Neuron (in vitro differentiated cells): ENCODE measurements around the gene EPHA6.

ENCODE experiments used
- H2AFZ ChIP-seq: one replicate; pipeline ENCODE4 v1.6.1; 2013; ENCODE audit warnings: low read depth, mild to moderate bottlenecking, inconsistent platforms, low read length, moderate library complexity
- H3K27me3 ChIP-seq: one replicate; pipeline ENCODE4 v1.6.1; 2013; ENCODE audit warnings: low read length; ENCODE audit not compliant: insufficient read depth
- H3K36me3 ChIP-seq: one replicate; pipeline ENCODE4 v1.6.1; 2013; ENCODE audit warnings: low read length; ENCODE audit not compliant: insufficient read depth
- H3K4me1 ChIP-seq: one replicate; pipeline ENCODE4 v1.6.1; 2013; ENCODE audit warnings: low read length; ENCODE audit not compliant: insufficient read depth
- H3K4me3 ChIP-seq: 2 replicates; pipeline ENCODE4 v1.5.1; 2013; ENCODE audit warnings: mild to moderate bottlenecking, low read length, moderate library complexity
- H3K9me3 ChIP-seq: one replicate; pipeline ENCODE4 v1.6.1; 2013; ENCODE audit warnings: low read length

The EPHA6 gene

DNA sequence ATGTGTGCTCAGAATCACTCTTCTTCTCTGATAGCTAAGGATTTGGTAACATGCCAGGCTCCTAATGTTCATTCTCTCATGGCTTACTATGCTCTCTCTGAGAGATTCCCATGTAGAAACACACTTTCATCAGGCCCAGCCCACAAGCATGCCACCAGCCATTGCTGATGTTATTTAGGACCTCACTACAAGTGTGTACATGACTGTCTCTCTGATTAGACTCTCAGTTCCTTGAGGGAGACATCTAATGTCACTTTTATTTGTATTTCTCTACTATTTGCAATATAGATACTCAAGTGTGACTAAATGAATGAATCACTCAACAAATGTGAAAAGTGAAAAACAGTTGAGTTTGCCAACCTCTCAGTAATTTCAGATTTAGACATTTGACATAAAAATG, 865.8 kb downstream of the EPHA6 start:
- Histone ChIP-seq H2AFZ (no peak overlapping the region), H3K27me3 (no peaks in the 10 kb centered on the region), H3K4me1 (no peaks in the 10 kb centered on the region), H3K9me3 (no peaks in the 10 kb centered on the region), H3K36me3 (no peaks in the 10 kb centered on the region), H3K4me3 (no peak overlapping the region)

DNA sequence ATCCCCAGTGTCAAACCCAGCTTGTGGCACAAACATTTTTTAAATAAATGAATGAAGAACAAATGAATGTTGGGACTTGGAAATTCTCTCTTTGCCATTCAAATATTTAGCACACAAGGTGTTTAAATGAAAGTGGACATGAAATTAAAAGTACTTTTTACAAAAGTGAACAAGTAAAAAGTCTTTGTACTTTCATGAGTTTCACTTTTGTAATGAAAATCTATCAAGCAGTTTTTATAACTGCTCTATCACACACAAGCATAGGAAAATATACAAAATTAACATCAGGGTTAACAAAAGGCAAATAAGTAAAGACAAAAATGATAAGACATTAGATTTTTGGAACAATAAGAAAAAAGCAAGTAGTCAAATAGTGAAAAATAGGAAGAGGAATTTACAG, 866.3 kb downstream of the EPHA6 start:
- H3K36me3 ChIP-seq: no peaks in the 10 kb centered on the region

DNA sequence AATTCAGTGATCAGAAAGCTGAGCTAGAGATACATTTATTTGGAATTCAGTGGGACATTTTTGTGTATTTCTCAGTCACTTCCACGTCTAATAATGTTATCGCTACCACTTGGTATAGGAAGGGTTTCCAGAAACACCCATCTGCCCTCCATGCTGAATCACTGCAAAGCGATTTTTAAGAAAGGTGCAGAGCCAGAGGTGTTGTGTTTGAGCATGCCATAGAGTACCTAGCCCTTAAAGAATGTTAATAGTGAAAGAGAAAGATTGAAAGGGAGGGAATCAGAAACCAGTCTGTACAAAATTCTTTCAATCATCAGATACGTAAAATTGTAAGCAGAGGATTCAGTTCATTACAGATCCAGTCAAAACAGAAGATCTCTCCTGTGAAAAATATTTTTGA, 870.1 kb downstream of the EPHA6 start:
- no peaks in the 10 kb centered on the region for H3K9me3 ChIP-seq
- no peak overlapping the region for H3K4me3 ChIP-seq
- H2AFZ ChIP-seq: no peak overlapping the region
- no peaks in the 10 kb centered on the region for H3K27me3 ChIP-seq
- H3K36me3 ChIP-seq: no peaks in the 10 kb centered on the region
- no peaks in the 10 kb centered on the region for H3K4me1 ChIP-seq

More for the DNA sequence above, 866.3 kb downstream of the EPHA6 start:
- H3K9me3 ChIP-seq: no peaks in the 10 kb centered on the region
- no peak overlapping the region for H2AFZ ChIP-seq
- H3K4me3 ChIP-seq: no peak overlapping the region
- no peaks in the 10 kb centered on the region for H3K27me3 ChIP-seq
- H3K4me1 ChIP-seq: no peaks in the 10 kb centered on the region

DNA sequence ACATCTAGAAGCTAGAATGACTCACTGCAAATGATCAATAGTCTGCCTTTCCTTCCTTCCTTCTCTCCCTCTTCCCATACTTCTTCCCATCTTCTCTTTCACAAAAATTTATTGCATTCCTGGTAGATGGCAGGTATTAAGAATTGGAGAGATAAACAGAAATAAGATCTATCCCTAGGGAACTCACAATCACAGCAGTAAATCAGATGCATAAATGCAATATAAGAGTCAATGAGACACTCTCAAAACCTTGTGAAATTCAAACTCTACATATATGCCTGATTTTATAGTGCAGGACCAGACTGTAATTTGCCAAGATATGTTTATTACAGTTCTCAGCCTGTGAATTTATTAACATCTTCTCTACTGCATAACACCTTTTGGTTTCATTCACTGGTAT, 871.9 kb downstream of the EPHA6 start:
- Histone ChIP-seq H3K4me1 (no peaks in the 10 kb centered on the region), H3K27me3 (no peaks in the 10 kb centered on the region), H2AFZ (no peak overlapping the region), H3K9me3 (no peaks in the 10 kb centered on the region), H3K4me3 (no peak overlapping the region), H3K36me3 (no peaks in the 10 kb centered on the region)

DNA sequence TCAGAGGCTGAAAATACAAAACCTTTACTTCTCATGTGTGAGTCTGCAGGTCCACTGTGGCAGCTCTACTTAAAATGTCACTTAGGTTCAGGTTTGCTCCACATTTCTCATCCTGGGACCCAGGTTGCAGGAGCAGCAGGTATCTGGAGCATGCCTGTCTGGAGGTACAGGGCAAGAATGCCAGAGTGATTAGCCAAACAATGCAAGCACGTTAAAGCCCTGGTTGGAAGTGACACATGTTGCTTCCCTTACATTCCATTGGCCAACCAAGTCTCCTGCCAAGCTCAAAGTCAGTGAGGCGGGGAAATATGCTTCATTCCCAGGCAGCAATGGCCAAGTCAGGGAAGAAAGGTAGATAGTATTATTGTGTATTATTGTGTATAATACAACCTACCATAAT, 873.3 kb downstream of the EPHA6 start:
- H3K27me3 ChIP-seq: no peaks in the 10 kb centered on the region
- H3K4me1 ChIP-seq: no peaks in the 10 kb centered on the region
- H2AFZ ChIP-seq: no peak overlapping the region
- no peaks in the 10 kb centered on the region for H3K9me3 ChIP-seq
- H3K36me3 ChIP-seq: no peaks in the 10 kb centered on the region
- no peak overlapping the region for H3K4me3 ChIP-seq

DNA sequence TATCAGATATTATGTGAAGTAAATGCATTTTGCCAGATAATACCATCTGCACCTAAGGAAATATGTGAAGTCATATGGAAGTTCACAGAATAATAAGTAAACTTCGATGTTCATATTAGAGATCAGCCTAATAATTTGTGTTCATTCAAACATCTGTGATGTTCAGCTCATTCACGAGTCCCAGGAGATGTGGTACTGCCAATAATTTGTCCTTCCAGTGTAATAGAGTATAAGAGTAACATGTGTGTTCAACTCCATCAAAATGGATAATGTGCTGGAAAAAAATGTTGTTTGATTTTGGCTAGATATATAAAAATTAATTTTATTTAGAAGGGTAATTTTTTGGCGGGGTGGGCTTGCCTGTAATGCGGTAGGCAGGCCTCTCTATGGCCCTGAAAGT, 874.7 kb downstream of the EPHA6 start:
- Histone ChIP-seq H3K4me3 (no peak overlapping the region), H3K36me3 (no peaks in the 10 kb centered on the region), H3K4me1 (no peaks in the 10 kb centered on the region), H3K9me3 (no peaks in the 10 kb centered on the region), H2AFZ (no peak overlapping the region), H3K27me3 (no peaks in the 10 kb centered on the region)

DNA sequence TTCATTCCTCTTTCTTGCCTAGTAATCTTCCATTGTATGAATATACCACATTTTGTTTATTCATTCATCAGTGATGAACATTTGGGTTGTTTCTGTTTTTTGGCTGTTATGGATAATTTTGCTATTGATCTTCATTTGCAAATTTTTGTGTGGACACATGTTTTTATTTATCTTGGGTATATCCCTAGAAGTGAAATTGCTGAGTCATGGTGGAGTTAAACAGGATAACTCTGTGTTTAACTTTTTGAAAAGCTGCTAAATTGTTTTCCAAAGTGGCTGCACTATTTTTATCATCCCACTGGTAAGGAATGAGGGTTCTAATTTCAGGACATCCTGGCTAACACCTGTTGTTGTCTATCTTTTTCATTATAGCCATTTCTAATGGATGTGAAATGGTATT, 875.6 kb downstream of the EPHA6 start:
- Histone ChIP-seq H3K36me3 (no peaks in the 10 kb centered on the region), H2AFZ (no peak overlapping the region), H3K9me3 (no peaks in the 10 kb centered on the region), H3K4me3 (no peak overlapping the region), H3K4me1 (no peaks in the 10 kb centered on the region), H3K27me3 (no peaks in the 10 kb centered on the region)

DNA sequence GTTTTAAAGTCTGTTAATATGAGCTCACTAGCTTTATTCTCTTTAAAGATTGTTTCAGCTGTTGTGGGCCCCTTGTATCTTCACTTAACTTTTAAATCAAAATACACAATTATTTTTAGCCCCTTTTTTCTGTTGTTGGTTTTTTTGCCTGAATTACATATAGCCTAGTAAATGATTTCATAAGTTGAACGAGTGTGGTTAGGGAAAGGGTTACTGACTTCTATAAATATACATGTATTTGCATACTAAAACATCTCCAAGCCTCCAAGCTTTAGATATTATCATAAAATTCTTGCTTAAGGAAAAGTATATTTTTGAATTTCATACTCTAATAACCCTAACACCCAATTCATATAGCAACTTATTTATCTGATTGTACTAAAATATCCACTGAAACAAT, 877.0 kb downstream of the EPHA6 start:
- Histone ChIP-seq H3K4me3 (no peak overlapping the region), H2AFZ (no peak overlapping the region), H3K27me3 (no peaks in the 10 kb centered on the region), H3K9me3 (no peaks in the 10 kb centered on the region), H3K4me1 (no peaks in the 10 kb centered on the region), H3K36me3 (no peaks in the 10 kb centered on the region)

DNA sequence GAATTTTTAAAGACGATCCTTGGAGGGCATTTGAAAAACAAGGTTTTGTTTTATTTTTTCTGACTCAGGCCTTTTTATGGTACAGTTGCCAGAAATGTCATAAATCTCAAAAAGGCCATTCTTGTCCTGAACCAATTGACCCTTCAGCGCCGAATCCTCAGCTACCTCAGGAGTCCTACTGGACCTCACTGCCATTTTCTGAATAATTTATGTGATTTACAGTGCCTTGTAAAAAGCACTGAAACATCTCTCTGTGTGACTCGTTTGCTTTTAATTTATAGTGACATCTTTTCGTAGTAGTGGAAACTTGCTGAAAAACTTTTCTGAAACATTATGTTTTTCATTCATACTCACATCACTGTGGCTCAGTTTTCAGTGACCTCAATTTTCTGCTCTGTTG, 878.0 kb downstream of the EPHA6 start:
- Histone ChIP-seq H3K27me3 (no peaks in the 10 kb centered on the region), H2AFZ (no peak overlapping the region), H3K4me1 (no peaks in the 10 kb centered on the region), H3K9me3 (no peaks in the 10 kb centered on the region), H3K4me3 (no peak overlapping the region), H3K36me3 (no peaks in the 10 kb centered on the region)

DNA sequence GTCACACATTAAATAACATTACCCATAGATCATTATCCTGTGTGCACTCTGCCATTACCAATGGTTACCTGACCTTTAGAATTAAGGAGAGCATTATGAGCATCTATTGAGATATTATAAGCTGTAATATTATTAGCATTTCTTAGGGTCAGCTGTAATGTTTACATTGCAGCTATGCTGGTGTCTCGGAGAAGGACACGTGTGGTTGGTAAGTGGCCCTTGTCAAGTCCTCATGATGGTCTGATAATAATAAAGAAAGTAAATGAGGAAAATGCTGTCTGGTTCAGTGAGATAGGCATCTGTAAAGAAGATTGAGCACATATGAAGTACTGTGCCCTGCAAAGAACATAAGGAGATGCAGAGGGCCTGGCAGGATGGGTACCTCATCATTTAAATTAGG, 878.4 kb downstream of the EPHA6 start:
- Histone ChIP-seq H3K9me3 (no peaks in the 10 kb centered on the region), H2AFZ (no peak overlapping the region), H3K4me1 (no peaks in the 10 kb centered on the region), H3K27me3 (no peaks in the 10 kb centered on the region), H3K36me3 (no peaks in the 10 kb centered on the region), H3K4me3 (no peak overlapping the region)

DNA sequence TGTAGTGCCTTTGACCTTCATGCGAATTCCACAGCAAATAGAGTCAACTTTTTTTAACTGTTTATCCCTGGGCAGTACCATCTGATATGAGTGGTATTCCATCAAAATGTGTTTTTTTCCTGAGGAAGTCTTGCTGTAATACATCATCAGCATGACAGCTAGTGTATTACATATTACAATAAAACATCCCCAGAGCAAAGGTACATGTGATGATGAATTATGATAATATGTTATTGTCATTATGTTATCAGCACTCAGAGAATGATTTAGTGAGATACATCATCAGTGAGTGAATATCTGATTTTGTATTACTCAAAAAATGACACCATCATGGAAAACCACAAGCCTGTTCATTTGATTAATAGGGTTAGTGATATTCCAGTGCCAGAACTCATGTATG, 880.5 kb downstream of the EPHA6 start:
- no peaks in the 10 kb centered on the region for H3K36me3 ChIP-seq
- H3K9me3 ChIP-seq: no peaks in the 10 kb centered on the region

DNA sequence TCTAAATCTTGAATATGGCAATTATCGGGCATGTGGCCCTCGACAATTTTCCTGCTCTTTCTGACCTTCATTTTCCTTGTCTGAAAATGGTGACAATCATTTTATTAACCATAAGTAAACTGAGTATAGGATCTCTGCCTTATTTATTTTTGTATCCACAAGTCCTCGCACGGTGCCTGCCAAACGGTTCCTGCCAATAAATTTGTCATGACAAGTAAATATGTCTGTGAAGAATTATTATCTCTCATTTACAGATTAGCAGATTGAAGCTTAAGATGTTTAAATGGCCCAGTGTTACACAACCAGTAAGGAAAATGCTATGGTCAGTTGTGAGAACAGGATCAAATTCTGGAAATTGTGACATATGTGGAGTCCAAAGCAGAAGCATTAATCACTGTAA, 884.3 kb downstream of the EPHA6 start:
- H3K27me3 ChIP-seq: no peaks in the 10 kb centered on the region
- no peaks in the 10 kb centered on the region for H3K9me3 ChIP-seq
- no peaks in the 10 kb centered on the region for H3K4me1 ChIP-seq
- H3K36me3 ChIP-seq: no peaks in the 10 kb centered on the region
- no peak overlapping the region for H3K4me3 ChIP-seq
- no peak overlapping the region for H2AFZ ChIP-seq

More for the DNA sequence above, 880.5 kb downstream of the EPHA6 start:
- Histone ChIP-seq H3K4me1 (no peaks in the 10 kb centered on the region), H3K27me3 (no peaks in the 10 kb centered on the region), H3K4me3 (no peak overlapping the region), H2AFZ (no peak overlapping the region)

DNA sequence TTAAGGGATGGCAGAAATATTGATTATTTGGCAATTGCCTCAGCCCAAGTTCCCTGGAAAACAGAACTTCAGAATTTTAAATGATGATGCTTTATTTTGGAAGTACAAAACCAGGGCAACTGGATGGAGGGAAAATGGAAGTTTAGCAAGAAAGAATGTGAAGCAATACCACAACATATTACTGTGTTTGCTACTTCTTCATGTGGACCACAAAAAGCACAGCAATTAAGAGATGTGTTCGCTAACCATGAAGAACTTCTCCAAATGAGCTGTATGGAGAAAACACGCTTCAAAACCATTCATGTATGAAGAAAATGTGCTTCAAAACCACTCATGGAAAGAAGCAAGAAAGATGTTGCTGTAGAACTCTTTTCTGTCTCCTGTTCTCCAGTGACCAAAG, 885.5 kb downstream of the EPHA6 start:
- Histone ChIP-seq H3K36me3 (no peaks in the 10 kb centered on the region), H3K9me3 (no peaks in the 10 kb centered on the region), H2AFZ (no peak overlapping the region), H3K4me1 (no peaks in the 10 kb centered on the region), H3K27me3 (no peaks in the 10 kb centered on the region), H3K4me3 (no peak overlapping the region)

DNA sequence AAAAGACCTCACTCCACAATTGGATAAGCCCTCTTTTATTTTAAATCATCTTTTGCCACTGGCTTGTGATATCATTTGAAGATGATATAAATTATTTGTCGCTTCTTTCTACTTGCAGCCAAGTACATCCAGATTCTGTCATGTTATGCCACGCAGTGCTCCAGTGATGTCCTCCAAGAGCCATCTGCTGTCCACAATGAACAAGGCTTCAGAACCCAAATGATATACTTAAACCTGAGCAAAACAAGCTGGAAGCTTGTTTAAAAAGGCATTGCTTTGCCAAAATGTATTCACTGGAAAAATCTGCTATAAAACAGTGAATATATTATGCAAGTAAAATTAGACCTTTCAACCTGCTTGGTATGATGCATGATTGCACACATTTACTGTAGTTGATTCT, 891.4 kb downstream of the EPHA6 start:
- H2AFZ ChIP-seq: no peak overlapping the region
- H3K27me3 ChIP-seq: no peaks in the 10 kb centered on the region
- H3K36me3 ChIP-seq: no peaks in the 10 kb centered on the region
- no peak overlapping the region for H3K4me3 ChIP-seq
- H3K4me1 ChIP-seq: no peaks in the 10 kb centered on the region
- H3K9me3 ChIP-seq: no peaks in the 10 kb centered on the region
